NCI-H748 treated with DMSO at 0.1 percent for 48 hours (cell line): ENCODE measurements around the gene CPNE6.

ENCODE experiments used
- DNase-seq: peaks from one replicate; lab custom pipeline; 2025; lab: John Stamatoyannopoulos, UW

The CPNE6 gene

DNA sequence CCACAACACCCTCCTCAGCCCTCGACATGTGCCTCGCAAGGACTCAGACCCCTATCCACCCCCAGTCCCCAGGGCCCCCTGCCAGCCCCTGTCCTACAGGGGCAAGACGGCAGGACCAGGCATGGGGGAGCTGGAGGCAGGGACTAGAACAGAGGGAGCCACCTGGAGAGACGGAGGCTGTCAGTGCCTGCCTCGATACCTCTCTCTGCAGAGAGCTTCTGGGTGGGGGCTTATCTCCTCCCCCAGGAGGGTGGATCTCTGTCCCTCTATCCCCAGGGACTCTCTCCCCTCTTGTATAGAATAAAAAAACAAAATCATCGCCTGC, 2.0 kb upstream of the CPNE6 start:
- no peak for DNase-seq

- DNase-seq: no peak
Observed at GRCh38 chr14:24070285-24071143, 848 bp upstream of the CPNE6 start.

GRCh38 chr14:24071836-24072430, 571 bp downstream of the CPNE6 start:
- no peak for DNase-seq

- no peak for DNase-seq
Observed at GRCh38 chr14:24072436-24072835, 1.1 kb downstream of the CPNE6 start.

DNA sequence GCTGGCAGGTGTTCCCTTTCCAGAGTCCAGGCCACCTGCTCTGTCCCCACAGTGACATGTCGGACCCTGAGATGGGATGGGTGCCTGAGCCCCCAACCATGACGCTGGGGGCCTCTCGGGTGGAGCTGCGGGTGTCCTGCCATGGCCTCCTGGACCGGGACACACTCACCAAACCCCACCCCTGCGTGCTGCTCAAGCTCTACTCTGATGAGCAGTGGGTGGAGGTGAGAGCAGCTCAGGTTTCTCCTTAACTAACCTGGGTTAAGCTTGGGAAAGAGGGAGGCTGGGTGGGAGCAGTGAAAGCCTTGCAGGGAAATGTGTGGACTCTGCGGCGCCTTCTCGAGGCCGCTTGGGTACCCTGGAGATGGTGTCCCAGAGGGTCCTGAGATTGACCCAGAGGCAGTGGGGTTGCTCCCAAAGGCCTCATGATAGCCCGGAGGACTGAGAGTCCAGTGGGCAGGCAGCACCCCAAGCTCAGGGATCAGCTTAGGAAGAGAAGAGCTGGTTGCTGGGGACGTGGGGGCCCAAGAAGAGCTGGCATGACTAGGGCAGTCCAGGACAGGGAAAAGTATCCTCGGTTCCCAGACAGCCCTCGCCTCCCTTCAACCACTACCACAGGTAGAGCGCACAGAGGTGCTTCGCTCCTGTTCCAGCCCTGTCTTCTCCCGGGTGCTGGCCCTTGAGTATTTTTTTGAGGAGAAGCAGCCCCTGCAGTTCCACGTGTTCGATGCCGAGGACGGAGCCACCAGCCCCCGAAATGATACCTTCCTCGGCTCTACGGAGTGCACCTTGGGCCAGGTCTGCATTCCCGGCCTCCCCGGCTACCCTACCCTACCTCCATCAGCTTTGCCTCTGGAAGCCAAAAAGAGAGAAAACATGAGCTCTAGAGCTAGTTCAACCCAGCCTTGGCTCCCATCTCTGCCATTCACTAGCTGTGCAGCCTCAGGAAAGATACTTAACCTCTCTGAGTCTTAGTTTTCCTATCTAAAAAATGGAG, 1.8 kb downstream of the CPNE6 start:
- no peak for DNase-seq

DNA sequence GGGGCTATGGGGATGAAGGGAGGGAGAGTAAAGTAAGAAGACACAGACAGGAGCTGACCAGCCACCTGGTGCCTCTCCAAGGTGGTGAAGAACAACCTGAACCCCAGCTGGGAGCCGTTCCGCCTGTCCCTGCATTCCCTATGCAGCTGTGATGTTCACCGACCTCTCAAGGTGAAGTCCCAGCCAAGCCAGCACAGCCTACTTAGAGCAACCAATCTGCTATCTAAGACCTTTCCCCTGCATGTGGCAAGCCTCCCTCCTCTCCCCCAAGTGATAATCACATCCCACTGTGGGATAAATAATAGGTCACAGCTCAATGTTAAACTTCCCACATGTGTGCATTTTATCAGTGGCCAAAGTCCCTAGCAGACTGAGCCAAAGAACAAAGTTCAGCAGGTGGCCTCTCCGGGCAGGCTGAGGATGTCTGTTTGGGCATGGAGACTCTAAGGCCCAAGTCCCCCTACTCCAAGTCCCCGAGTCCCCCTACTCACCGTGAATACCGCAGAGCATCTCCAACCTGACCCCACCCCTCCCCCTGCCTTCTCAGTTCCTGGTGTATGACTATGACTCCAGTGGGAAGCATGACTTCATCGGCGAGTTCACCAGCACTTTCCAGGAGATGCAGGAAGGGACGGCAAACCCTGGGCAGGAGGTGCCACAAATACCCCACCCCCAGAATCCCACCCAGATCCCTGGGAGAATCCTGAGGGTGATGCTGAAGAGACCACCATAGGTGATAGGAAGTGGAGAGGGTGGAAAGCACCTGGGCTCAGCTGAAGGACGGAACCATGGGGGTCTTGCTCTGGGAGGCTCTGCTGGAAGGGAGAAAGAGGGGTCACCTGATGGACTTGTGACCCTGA, 3.5 kb downstream of the CPNE6 start:
- DNase-seq: no peak

GRCh38 chr14:24075485-24076301, 4.3 kb downstream of the CPNE6 start:
- DNase-seq: no peak

- DNase-seq: no peak
Observed at GRCh38 chr14:24076302-24076601, 4.9 kb downstream of the CPNE6 start.

DNA sequence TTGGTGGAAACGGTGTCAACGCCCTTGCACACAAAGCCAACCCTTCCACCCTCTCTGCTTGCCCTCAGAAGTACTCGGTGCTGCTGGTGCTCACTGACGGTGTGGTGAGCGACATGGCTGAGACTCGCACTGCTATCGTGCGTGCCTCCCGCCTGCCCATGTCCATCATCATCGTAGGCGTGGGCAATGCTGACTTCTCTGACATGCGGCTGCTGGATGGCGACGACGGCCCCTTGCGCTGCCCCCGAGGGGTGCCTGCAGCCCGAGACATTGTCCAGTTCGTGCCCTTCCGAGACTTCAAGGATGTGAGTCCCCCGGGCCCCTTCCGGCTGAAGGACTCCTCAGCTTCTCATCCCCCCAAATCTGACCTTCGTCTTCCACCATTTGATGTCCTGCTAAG, 5.7 kb downstream of the CPNE6 start:
- DNase-seq: no peak

GRCh38 chr14:24078146-24078545, 6.8 kb downstream of the CPNE6 start:
- DNase-seq: no peak

DNA sequence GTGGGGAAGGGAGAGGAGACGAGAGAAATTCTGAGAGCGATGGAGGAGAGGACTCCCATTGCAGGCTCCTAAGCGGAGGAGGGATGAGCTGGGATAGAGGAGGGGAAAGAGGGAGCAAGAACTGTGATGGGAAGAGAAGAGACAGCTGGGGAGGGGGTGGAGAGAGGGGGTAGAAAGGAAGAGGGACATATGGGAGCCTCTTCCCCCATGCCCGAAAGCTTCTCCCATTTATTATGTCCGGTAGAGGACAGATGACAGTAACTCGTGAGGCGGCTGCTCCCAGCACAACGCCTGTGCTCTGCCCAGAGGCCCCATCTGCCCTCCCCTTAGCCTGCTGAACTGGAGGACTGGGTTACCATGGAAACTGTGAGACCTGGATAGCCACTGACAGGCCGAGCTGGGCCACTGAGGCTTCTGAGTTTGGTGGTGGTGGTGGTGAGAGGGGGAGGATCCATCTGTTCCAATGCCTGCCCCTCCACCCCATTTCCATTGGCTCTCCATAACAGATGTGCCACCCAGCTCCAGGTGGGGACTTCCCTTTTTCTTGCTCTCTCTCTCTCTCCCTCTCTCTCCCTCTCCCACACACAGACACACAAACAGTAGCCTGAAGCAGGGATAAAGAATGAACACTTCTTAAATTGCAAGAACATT, 8.3 kb downstream of the CPNE6 start:
- no peak for DNase-seq

DNA sequence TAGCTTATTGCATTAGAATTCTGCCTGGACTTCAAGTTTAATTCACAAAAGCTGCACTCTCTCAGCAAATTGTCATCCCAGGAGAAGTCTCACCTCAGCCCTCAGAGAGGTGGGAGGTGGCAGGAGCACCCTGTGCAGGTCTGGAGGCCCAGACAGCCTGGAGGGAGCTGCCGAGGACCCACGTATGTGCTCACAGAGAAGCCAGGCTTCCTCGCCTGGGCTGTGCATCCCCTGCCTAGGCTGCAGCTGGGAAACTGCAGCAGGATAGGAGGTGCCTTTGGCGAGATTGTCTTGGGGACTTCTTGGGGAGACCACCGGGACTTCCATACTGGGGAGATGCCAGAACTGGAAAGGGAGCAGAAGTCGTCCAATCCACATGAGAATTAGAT, 8.8 kb downstream of the CPNE6 start:
- no peak for DNase-seq

- DNase-seq: peak; percentile 50
Observed at GRCh38 chr14:24080888-24081738, 9.8 kb downstream of the CPNE6 start.

- DNase-seq: no peak
Observed at GRCh38 chr14:24081739-24082211, 10.4 kb downstream of the CPNE6 start.

DNA sequence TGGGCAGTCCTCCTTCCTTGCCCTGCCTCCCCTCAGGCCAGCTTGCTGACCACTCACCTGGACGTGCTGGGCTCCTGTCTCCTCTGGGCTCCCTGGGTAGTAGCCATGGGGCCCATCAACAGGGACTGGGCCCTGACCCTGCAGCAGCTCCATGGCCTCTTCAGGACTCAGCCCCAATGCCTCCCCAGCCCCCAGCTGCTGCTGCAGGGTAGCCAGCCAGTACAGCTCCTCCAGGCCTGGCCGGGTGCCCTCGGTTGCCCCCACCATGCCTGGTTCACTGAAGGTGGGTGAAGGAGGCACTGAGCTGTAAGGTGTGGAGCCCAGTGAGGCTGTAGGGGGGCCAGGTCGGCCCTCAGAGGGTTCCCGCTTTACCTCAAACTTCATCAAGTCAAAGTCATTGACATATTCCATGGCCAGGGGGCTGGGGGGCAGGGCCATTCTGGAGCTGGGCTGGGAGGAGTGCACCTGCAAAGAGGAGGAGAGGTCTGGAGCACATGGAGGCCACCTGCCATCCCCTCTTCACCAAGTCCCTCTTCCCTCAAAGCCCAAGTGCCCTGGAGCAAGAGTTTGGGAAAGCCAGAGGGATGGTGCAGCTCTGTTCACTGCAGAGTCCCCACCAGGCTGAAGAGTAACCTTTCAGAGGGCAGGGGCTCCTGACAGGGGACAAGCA, 11.2 kb downstream of the CPNE6 start:
- DNase-seq: no peak

- no peak for DNase-seq
Observed at GRCh38 chr14:24083462-24083861, 12.1 kb downstream of the CPNE6 start.

- no peak for DNase-seq
Observed at GRCh38 chr14:24084440-24084839, 13.1 kb downstream of the CPNE6 start.

GRCh38 chr14:24085215-24085614, 13.9 kb downstream of the CPNE6 start:
- no peak for DNase-seq
